Colon (tissue), 2 donors: ENCODE measurements around the gene SEMA4B.
"Not testable (repeated sequence)": the region's sequence is repeated elsewhere in the genome, so short reads cannot be mapped to it uniquely, and the experiment has no call there.

Experiments used
- FAIRE-seq: peaks from 2 replicates; lab custom pipeline; 2012; peaks lifted over from hg19 to GRCh38; lab: Jason Lieb, UNC
- donor health status: control.
- donor health status: control.

SEMA4B gene

DNA sequence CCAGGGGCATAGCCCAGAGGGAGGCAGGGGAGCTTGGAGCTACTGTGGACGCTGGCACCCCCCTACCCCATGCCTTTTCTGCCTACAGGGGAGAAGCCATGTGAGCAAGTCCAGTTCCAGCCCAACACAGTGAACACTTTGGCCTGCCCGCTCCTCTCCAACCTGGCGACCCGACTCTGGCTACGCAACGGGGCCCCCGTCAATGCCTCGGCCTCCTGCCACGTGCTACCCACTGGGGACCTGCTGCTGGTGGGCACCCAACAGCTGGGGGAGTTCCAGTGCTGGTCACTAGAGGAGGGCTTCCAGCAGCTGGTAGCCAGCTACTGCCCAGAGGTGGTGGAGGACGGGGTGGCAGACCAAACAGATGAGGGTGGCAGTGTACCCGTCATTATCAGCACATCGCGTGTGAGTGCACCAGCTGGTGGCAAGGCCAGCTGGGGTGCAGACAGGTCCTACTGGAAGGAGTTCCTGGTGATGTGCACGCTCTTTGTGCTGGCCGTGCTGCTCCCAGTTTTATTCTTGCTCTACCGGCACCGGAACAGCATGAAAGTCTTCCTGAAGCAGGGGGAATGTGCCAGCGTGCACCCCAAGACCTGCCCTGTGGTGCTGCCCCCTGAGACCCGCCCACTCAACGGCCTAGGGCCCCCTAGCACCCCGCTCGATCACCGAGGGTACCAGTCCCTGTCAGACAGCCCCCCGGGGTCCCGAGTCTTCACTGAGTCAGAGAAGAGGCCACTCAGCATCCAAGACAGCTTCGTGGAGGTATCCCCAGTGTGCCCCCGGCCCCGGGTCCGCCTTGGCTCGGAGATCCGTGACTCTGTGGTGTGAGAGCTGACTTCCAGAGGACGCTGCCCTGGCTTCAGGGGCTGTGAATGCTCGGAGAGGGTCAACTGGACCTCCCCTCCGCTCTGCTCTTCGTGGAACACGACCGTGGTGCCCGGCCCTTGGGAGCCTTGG is 27.0 kb downstream of the SEMA4B start:
- no peak for FAIRE-seq

DNA sequence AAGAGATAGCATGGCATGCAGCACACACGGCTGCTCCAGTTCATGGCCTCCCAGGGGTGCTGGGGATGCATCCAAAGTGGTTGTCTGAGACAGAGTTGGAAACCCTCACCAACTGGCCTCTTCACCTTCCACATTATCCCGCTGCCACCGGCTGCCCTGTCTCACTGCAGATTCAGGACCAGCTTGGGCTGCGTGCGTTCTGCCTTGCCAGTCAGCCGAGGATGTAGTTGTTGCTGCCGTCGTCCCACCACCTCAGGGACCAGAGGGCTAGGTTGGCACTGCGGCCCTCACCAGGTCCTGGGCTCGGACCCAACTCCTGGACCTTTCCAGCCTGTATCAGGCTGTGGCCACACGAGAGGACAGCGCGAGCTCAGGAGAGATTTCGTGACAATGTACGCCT is 27.8 kb downstream of the SEMA4B start:
- no peak for FAIRE-seq

- no peak for FAIRE-seq
Observed at GRCh38 chr15:90230071-90230494, 29.0 kb downstream of the SEMA4B start.

GRCh38 chr15:90230610-90231009 is 29.5 kb downstream of the SEMA4B start:
- FAIRE-seq = no peak

- FAIRE-seq = no peak
Observed at GRCh38 chr15:90231028-90232017, 30.2 kb downstream of the SEMA4B start.

DNA sequence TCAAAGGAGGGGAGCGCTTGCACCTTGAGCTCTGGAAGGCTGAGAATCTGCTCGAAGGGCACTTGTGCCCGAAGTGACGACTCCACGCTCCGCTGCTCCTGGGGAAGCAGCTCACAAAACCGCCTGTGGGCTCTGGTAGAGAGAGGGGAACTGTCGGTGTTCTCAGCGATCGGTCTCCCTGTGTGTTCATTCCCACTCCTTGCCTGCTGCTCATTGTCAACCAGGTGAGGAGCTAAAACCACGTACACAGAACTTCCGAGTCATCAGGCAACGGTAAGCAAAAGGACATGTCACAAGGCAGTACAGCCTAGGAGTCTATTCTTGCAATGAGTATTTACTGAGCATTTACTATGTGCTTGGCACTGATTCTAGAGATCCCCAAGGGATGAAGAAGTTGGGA is 31.1 kb downstream of the SEMA4B start:
- no peak for FAIRE-seq

GRCh38 chr15:90232941-90233386 is 31.8 kb downstream of the SEMA4B start:
- no peak for FAIRE-seq

DNA sequence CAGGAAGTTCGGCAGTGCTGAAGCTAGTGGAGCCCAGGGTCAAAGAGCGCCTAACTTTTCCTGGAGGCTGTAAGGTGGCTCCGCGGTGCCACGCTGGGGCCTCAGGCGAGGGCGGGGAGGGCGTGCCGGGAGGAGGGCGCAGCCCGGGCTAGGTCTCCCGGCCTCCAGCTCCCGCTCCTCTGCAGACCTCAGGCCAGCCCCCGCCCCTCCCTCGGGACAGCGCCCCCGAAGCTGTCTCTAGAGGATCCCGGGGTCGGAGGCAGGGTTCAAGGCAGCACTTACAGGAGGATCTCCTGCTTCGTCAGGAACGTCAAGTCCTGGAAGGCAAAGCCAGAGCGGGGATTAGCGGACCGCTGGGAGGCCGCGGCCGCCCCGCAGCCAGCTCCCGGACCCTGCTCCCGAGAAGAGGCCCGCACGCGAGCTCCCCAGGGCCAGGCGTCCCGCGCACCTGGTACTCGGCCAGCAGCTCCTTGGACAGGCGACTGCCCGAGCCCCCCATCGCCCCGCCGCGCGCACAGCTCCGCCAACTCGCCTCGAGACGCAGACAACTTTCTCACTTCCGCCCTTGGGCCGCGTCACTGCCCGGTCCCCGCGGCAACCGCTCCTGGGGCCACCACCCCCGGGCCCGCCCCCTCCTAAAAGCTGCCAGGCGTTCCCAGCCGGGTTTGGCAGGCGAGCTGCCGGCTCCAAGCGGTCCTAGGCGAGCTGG is 32.4 kb downstream of the SEMA4B start, which contains the start of gene CIB1:
TSS of gene CIB1 (minus strand) at position 555 of the 709 bp plus-strand sequence. CDS start at position 499, 56 bp downstream.
- no peak for FAIRE-seq

GRCh38 chr15:90234096-90234988 is 33.2 kb downstream of the SEMA4B start, which contains the start of gene GDPGP1:
TSS of gene GDPGP1 (plus strand) at chr15:90234209. CDS start at chr15:90240909, 6,700 bp downstream.
- FAIRE-seq = no peak

DNA sequence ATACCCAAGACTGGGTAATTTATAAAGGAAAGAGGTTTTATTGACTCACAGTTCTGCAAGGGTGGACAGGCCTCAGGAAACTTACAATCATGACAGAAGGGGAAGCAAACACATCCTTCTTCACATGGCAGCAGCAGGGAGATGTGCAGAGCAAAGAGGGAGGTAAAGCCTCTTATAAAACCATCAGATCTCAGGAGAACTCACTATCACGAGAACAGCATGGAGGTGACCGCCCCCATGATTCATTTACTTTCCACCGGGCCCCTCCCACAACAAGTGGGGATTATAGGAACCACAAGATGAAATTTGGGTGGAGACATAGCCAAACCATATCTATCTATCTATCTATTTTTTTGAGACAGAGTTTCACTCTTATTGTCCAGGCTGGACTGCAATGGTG is 38.2 kb downstream of the SEMA4B start:
- no peak for FAIRE-seq

- no peak for FAIRE-seq
Observed at GRCh38 chr15:90240856-90241255, 39.7 kb downstream of the SEMA4B start.

DNA sequence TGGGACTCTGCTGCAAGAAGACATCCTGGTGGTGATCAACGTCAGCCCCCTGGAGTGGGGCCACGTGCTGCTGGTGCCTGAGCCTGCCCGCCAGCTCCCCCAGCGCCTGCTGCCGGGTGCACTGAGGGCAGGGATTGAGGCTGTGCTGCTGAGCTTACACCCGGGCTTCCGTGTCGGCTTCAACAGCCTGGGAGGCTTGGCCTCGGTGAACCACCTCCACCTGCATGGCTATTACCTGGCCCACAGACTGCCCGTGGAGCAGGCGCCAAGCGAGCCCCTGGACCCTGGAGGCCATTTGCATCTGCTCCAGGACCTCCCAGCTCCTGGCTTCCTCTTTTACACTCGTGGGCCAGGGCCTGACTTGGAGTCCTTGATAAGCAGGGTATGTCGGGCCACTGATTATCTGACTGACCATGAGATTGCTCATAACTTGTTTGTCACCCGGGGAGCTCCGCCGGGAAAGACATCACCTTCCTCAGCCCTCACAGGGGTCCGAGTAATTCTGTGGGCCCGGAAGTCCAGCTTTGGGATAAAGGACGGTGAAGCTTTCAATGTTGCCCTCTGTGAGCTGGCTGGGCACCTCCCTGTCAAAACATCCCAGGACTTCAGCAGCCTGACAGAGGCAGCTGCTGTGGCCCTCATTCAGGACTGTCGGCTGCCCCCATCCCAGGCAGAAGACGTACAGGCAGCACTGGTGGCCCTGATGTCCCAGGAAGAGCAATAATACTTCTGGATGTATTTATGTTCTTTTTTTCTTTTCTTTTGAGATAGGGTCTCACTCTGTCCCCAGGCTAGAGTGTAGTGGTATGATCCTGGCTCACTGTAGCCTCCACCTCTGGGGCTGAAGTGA is 40.4 kb downstream of the SEMA4B start:
- FAIRE-seq = no peak

DNA sequence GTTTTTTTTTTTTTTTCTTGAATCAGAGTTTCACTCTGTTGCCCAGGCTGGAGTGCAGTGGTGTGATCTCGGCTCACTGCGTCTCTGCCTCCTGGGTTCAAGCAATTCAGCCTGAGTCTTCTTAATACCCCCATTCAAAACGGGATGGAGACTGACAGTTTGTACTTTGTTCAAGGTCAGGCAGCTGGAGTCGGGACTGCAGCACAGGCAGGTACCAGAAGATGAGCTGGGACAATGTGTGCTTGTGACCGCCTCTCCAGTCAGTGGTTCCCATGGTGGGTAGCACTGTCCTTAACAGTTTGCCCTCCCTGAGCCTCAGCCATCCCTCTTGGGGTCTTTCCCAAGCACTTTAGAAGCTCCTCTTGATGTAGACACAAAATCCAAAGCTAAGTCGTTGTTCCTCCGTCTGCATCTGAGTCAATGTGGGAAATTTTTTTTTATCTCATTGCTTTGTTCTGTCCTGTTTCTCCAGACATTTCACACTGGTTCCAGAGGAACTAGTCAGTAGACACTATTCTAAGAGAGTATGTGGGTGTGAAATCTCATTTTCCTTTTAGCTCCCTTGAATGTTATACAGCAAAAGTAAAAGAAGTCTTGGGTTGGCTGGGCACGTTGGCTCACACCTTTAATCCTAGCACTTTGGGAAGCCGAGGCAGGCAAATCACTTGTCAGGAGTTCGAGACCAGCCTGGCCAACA is 43.0 kb downstream of the SEMA4B start:
- no peak for FAIRE-seq

DNA sequence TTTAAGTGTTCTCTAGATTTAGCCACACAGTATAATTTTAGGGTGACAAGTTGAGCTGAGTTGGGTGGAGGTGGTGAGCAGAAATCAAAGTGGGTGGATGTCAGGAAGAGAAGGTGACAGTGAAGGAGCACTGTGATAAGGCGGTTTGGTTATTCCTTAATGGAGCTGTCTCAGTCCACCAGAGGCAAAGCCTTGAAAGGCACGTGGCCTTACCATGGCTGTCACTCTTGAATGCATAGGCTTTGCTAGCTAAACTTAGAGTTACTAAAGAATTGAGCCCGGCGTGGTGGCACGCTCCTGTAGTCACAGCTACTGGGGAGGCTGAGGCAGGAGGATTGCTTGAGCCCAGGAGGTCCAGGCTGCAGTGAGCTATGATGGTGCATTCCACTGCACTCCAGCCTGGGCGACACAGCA is 47.7 kb downstream of the SEMA4B start:
- FAIRE-seq = no peak

GRCh38 chr15:90249203-90249863 is 48.2 kb downstream of the SEMA4B start, which contains the start of gene TTLL13:
TSS of gene TTLL13 (plus strand) at chr15:90249556. CDS start at chr15:90250631, 1,075 bp downstream.
- no peak for FAIRE-seq

DNA sequence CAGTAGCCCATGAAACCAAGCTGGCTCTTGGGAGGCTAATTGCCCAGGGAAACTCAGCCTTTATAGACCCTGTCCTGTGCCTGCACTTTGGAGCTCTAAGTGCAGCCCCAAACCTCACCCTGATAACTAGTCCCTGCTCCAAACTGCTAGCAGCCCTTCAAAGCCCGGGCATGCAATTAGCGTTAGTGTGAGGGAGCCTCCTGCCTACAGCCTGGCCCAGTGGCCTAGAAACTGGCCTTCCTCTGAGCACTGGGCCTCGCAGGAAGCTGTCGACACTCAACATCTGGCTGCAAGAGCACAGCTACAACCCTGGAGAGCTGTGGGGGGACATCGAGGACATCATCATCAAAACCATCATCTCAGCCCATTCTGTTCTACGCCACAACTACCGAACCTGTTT is 56.6 kb downstream of the SEMA4B start:
- FAIRE-seq = no peak

DNA sequence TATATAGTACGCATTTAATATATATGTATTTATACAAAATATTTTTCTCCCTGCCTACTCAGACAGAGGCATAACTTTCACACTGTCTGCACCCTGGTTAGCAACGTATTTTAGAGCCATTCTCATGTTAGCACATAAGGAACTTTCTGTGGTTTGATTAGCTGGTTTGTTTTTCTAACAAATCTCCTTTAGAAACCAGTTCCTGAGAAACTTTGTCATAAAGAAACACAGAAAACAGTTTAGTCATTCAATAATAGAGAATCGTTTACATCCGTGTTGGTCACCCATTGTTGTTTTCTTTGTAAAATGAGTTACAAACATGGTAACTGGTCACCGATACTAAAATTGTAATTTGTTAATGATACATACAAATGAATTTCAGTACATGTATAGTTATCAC is 58.4 kb downstream of the SEMA4B start:
- FAIRE-seq = no peak

GRCh38 chr15:90260731-90261130 is 59.6 kb downstream of the SEMA4B start:
- FAIRE-seq = not testable (repeated sequence)
